ENCODE results near the gene ACTRT3.

The ACTRT3 gene

DNA sequence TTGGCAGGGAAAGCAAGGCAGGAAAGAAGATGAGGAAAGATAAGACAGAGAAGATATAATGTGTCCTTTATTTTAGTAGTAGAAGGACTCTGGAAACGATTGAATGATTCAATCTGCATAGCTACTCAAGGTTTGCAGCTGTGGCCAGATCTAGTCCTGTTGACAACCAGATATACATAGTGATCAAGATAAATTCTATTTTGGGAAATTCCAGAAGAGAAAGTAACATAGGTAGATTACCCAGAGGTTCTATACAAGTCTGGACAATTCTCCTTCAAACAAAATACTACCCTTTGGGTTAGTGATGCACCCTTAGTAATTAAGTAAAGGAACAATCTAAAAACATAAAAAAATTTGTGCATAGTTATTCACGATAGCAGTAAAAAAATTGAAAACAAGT is 13.9 kb downstream of the ACTRT3 start:
- H3K36me3 ChIP-seq (ENCODE audit: control insufficient read depth in 2 of 2, insufficient read depth in 1 of 2, low read length in 2 of 2), result no peaks in the 10 kb centered on the region
- POLR2A ChIA-PET, result no interaction called here
- H3K4me1 ChIP-seq (ENCODE audit: control insufficient read depth, insufficient read depth, low read length), result no peaks in the 10 kb centered on the region
- no peak overlapping the region for H3K27ac ChIP-seq (ENCODE audit: extremely low read depth, low read depth, low read length)
- H3K9me3 ChIP-seq (ENCODE audit: control insufficient read depth, insufficient read depth, low read depth, low read length), result no peaks in the 10 kb centered on the region
- TF ChIP-seq ZNF518A (tag by site-specific recombination; conservative IDR thresholded peaks at IDR 0.05; ENCODE audit: low read depth) (no peak), ZNF560 (tag by site-specific recombination; IDR thresholded peaks at IDR 0.05; ENCODE audit: borderline replicate concordance) (no peak), WT1 (tag by site-specific recombination; IDR thresholded peaks at IDR 0.05) (no peak), ZFP37 (tag by site-specific recombination; IDR thresholded peaks at IDR 0.05) (no peak), ZNF391 (tag by site-specific recombination; IDR thresholded peaks at IDR 0.05; ENCODE audit: borderline replicate concordance, low read depth) (no peak), ZNF791 (tag by site-specific recombination; IDR thresholded peaks at IDR 0.05) (no peak), ZNF555 (tag by site-specific recombination; conservative IDR thresholded peaks at IDR 0.05) (no peak)
- CTCF ChIA-PET, result no interaction called here
- H3K4me3 ChIP-seq (ENCODE audit: low read depth, low read length), result no peak overlapping the region

- CTCF ChIA-PET, result interaction anchor here (0.6 kb wide), 1 partner anchor 12 kb away, joined by 4 read pairs; no protein-coding TSS in a partner anchor
- TF ChIP-seq TRIM28 (IDR thresholded peaks at IDR 0.05; ENCODE audit: borderline replicate concordance, low read length), result no peak
- TF ChIP-seq, protein P1, sequence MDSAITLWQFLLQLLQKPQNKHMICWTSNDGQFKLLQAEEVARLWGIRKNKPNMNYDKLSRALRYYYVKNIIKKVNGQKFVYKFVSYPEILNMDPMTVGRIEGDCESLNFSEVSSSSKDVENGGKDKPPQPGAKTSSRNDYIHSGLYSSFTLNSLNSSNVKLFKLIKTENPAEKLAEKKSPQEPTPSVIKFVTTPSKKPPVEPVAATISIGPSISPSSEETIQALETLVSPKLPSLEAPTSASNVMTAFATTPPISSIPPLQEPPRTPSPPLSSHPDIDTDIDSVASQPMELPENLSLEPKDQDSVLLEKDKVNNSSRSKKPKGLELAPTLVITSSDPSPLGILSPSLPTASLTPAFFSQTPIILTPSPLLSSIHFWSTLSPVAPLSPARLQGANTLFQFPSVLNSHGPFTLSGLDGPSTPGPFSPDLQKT (IDR thresholded peaks at IDR 0.05; ENCODE audit: borderline replicate concordance, low read depth, low read length), result no peak
- no peak for TF ChIP-seq ZNF202 (tag by site-specific recombination; IDR thresholded peaks at IDR 0.05; ENCODE audit: borderline replicate concordance)
- no peak for TF ChIP-seq ZNF664 (tag by site-specific recombination; IDR thresholded peaks at IDR 0.05)
- TF ChIP-seq ZNF585B (tag by site-specific recombination; IDR thresholded peaks at IDR 0.05), result no peak
- TF ChIP-seq ZNF639 (tag by site-specific recombination; IDR thresholded peaks at IDR 0.05), result no peak
- no peak for TF ChIP-seq ZNF654 (tag by site-specific recombination; IDR thresholded peaks at IDR 0.05; ENCODE audit: low read depth)
- TF ChIP-seq ZNF175 (tag by site-specific recombination; IDR thresholded peaks at IDR 0.05), result no peak
- no peak for TF ChIP-seq ZNF16 (tag by site-specific recombination; IDR thresholded peaks at IDR 0.05; ENCODE audit: low read depth)
- TF ChIP-seq ZNF670 (tag by site-specific recombination; IDR thresholded peaks at IDR 0.05; ENCODE audit: low read depth), result no peak
- no peak for TF ChIP-seq ZNF404 (tag by site-specific recombination; IDR thresholded peaks at IDR 0.05)
- no peak for TF ChIP-seq ZNF354C (tag by site-specific recombination; IDR thresholded peaks at IDR 0.05; ENCODE audit: borderline replicate concordance, low read depth)
- Histone ChIP-seq H3K9me3 (ENCODE audit: control insufficient read depth, insufficient read depth, low read depth, low read length) (no peaks in the 10 kb centered on the region), H3K4me1 (ENCODE audit: control insufficient read depth, insufficient read depth, low read length) (no peaks in the 10 kb centered on the region), H3K4me3 (ENCODE audit: low read depth, low read length) (no peak overlapping the region), H3K27ac (ENCODE audit: extremely low read depth, low read depth, low read length) (no peak overlapping the region), H3K36me3 (ENCODE audit: control insufficient read depth in 2 of 2, insufficient read depth in 1 of 2, low read length in 2 of 2) (no peaks in the 10 kb centered on the region)
- POLR2A ChIA-PET, result no interaction called here
These were observed 14.7 kb downstream of the ACTRT3 start for GRCh38 chr3:169754711-169755110.

All from HEK293 (cell line).